Posterior cingulate gyrus (tissue), 11 donors: ENCODE data around the gene MPG.
"Not testable (repeated sequence)": the region's sequence is repeated elsewhere in the genome, so short reads cannot be mapped to it uniquely, and the experiment has no call there.

ENCODE experiments used
- DNase-seq, 10 donors: peaks; one replicate each; pipeline versions ENCODE4 v3.0.0 to v3.0.0-alpha.2; 2020 to 2021; ENCODE audit warnings: mixed read lengths in 3 of 10
- intact Hi-C: fragments of 100-400 bp; cut with DNase I; formaldehyde crosslinking; loops from one replicate; pipeline ENCODE4 v1.15.1; 2023

MPG gene, protein sequence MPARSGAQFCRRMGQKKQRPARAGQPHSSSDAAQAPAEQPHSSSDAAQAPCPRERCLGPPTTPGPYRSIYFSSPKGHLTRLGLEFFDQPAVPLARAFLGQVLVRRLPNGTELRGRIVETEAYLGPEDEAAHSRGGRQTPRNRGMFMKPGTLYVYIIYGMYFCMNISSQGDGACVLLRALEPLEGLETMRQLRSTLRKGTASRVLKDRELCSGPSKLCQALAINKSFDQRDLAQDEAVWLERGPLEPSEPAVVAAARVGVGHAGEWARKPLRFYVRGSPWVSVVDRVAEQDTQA

DNA sequence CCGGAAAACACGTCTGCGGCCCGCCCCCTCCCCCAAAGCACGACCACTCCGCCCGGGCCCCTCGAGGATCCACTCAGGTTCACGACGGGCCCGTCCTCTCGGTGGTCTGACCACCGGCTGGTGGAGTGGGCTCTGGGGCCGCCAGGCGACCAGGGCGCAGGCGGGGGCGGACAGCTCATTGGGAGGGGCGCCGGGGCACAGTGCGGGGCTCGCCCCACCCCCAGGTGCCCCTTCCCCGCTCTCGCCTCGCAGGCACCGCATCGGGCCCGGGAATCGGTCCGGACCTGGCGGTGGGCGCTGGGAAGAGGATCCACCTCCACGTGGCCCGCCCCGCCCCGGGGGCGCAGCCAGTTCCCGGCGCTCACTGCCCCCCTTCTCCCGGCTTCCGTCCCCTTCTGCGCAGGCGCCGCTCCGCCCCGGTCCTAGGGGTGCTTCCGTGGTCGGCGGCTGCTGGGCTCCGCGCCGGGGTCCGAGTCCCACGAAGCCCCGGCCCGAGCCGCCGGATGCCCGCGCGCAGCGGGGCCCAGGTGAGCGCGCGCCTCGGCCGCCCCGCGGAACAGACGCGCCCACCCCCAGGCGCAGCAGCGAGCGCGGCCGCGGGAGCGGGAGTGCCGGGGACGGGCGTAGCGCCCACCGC is at the start of gene MPG:
TSS of gene MPG (plus strand) at position 419 of the 637 bp plus-strand sequence. CDS start at position 504, 85 bp downstream.
- intact Hi-C loops, result no loop called here
- peak; percentile 79 to 98 (median 87) for DNase-seq

GRCh38 chr16:30627-31026 is 47.4 kb upstream of the MPG start:
- DNase-seq, intact Hi-C loops: not testable (repeated sequence)

GRCh38 chr16:33154-33876 is 44.7 kb upstream of the MPG start:
- intact Hi-C loops, result not testable (repeated sequence)
- peak in 1 of 10 donors; percentile 20 for DNase-seq

GRCh38 chr16:33877-34647 is 44.0 kb upstream of the MPG start:
- intact Hi-C loops, result no loop called here

DNA sequence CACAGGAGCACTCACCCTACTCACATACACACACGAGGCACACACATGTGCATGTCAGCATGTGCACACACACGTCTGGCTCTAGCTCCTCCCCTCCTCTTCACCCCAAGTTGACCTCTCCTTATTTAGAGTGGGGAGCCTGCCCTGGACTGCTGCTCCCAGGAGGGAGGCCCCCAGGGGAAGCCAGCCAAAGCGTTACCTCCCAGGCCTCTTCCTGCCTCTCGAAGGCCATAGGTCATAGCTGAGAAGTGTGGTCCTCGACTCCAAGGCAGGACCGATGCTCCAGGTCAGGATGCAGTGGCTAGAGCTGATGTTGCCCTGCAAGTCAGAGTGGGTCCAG is 43.4 kb upstream of the MPG start:
- DNase-seq, result peak in 1 of 10 donors; percentile 19
- intact Hi-C loops, result no loop called here

More at GRCh38 chr16:33877-34647, 44.0 kb upstream of the MPG start:
- DNase-seq, result peak in 1 of 10 donors; percentile 51

DNA sequence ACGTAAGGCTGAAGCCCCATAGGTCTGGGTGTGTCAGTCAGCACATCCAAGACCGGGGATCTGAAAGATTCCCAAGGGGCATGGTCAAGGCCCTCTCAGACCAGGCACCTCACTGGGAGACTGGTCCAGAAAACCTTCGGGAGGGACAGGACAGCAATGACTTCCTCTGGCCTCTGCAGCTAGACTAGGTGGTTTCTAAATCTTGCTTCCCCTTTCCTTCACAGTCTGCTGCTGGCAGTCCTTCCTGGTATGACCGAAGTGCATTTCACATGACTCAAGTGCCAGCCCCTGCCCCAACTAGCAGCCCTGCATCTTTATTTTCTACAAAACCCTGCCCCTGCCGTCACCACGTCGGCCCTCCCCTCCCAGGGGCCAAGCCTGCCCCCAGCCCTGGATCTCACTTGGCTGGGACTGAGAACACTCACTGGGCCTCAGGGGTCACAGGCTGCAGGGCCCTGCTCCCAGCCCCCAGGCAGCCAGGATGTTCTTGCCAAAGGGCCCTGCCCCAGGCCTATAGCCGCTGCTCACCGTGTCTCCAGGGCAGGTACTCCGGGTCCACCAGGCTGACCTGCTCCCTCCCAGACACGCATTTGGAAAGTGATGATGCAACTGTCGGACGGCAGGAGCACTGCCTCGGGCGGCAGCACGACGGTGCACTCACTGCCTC is 42.9 kb upstream of the MPG start:
- intact Hi-C loops, result no loop called here

DNA sequence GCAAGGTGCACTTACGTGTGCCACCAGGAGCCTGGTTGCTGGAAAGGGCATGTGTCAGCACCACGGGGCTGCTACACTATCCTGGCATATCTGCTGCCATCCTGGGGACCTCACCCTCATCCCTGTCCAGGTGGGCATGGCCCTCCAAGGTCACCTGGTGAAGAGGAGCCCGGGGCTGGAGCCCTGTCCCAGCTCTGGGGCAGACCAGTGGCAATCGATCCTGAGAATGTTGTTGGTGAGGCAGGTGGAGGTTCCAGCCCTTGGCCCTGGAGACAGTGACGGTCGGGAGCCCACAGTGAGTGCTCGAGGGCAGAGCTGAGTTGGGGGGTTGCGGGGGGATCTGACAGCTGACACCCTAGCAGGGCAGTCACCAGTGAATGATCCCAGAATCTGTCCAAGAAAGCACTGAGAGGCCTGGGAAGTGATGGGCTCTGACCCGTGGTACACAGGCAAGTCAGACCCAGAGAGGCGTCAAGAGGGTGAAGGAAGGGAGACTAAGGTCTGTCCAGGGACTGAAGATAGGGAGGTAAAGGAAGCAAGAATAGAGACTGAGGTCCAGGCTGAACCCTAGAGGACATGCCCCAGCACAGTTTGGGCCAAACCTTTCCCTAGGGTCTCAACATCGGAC is 42.2 kb upstream of the MPG start:
- peak in 2 of 10 donors; percentile 50 to 77 for DNase-seq
- intact Hi-C loops, result no loop called here

More for the DNA sequence above, 42.9 kb upstream of the MPG start:
- peak in 3 of 10 donors; percentile 62 to 78 (median 68) for DNase-seq

- intact Hi-C loops, result no loop called here
- peak in 2 of 10 donors; percentile 30 to 39 for DNase-seq
These were observed 41.6 kb upstream of the MPG start for GRCh38 chr16:36336-36984.

GRCh38 chr16:37511-37910 is 40.5 kb upstream of the MPG start:
- DNase-seq, result peak in 2 of 10 donors; percentile 6 to 27
- intact Hi-C loops, result no loop called here

DNA sequence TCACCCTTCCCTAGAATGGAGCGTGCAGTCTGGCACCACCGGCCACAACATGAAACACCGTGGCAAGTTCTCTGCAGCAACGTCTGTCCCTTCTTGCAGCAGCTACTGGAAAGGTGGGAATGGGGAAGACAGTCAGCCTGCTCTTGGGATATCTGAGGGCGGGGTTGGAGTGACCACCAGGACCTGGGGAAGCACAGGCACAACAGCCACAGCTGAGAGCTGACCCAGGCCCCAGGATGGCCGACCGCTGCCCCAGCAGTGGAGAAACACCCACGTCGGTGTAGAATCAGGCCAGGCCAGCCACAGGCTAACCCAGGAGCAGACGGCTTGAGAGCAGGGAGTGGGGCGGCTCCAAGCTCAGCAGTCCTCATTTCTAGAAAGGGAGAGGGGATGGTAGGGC is 39.8 kb upstream of the MPG start:
- intact Hi-C loops, result not testable (repeated sequence)

GRCh38 chr16:38941-39892 is 38.8 kb upstream of the MPG start:
- intact Hi-C loops, result no loop called here
- DNase-seq, result peak in 1 of 10 donors; percentile 64

More for the DNA sequence above, 39.8 kb upstream of the MPG start:
- DNase-seq, result peak in 2 of 10 donors; percentile 41 to 48

- peak in 2 of 10 donors; percentile 59 to 79 for DNase-seq
- intact Hi-C loops, result no loop called here
These were observed 36.5 kb upstream of the MPG start for GRCh38 chr16:41439-42068.

- intact Hi-C loops, result no loop called here
- peak in 1 of 10 donors; percentile 19 for DNase-seq
These were observed 36.0 kb upstream of the MPG start for GRCh38 chr16:42069-42457.

- intact Hi-C loops, result no loop called here
- no peak for DNase-seq
These were observed 35.3 kb upstream of the MPG start for GRCh38 chr16:42691-43090.

DNA sequence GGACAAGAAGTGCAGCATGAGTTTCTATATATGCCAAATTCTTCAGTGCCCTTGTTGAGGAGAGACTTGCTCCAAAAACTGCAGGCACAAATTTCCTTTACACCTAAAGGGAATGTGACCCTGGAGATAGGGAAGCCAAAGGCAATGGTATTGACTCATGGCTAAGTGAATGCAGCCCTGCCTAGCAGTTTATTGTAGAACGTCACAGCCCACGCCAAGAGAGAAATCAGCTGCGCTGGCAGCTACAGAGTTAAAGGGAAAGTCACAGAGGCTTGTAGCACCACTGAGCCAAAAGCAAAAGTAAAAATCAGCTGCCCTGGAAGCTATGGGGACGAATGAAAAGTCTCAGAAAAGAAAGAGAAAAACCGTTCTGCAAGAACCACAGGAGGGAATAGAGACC is 34.7 kb upstream of the MPG start:
- intact Hi-C loops, result no loop called here
- DNase-seq, result peak in 1 of 10 donors; percentile 19

DNA sequence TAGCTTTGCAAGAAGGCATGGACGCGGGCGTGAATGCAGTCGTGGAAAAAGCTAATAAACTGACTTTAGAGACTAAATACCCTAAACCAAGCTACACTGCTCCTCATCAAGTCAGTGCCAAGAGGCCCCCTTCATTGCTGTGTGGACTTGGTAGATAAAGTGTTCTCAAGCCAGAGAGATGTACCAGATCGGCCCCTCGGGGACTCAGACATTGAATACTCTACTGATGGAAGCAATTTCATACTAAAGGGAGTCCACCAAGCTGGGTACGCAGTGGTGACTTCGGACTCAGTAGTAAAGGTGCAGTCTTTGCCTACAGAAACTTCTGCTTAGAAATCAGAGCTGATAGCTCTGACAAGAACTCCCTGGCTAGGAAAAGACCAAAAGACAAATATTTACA is 33.4 kb upstream of the MPG start:
- intact Hi-C loops, result no loop called here
- DNase-seq, result peak in 1 of 10 donors; percentile 25

GRCh38 chr16:45454-45853 is 32.6 kb upstream of the MPG start:
- intact Hi-C loops, result no loop called here
- DNase-seq, result no peak
